Stimulated activated CD8-positive, alpha-beta memory T cell treated with anti-CD3 and anti-CD28 coated beads, Interleukin-7, amount 100 ng/mL, for 1 hour (primary cell): Measurements from ENCODE around the gene ERI3.

ENCODE experiments used
- DNase-seq, 2 donors: peaks; one replicate each; pipeline ENCODE4 v3.0.0-alpha.2; 2020; ENCODE audit warnings: low read depth in 2 of 2

ERI3 gene

DNA sequence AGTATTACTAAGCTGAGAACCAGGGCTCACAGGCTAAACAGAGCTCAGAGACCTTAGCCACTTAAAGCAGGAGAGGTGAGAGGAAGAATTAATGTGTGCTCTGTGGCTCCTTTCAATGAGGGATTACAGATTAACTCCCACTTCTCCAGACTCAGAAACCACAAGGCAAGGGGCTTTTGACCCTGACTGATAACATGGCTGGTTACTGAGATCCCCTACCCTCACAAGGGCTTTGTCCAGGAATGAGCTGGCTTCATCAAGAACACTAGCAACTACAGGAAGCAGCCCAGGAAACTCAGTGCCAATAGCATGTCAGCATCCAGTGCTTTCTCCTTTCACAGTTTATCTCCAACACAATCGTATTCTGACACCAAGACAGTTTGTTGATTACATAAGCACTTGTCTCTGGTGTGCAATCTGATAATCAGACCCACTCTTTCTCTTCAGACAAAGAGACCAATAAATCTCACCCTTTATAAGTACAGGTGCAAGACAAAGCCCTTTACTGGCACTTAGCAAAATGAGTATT is 38.8 kb downstream of the ERI3 start:
- no peak for DNase-seq

DNA sequence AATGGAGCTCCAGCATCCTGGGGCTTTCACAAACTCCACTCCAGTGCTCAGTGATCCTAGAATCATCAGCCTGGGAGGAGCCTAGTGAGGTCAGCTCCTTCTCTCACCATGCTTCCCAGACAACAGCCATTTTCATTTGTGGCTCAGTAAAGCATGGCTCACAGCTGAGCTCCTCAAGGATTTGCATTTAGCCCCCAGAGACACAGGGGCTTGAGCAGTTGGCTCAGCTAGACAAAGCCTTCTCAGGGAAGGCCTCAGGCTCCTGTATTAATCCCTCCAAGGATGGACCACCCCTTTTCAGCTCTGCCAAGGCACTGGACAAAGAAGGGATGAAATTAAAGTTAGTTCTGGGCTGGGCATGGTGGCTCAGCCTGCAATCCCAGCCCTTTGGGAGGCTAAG is 39.5 kb downstream of the ERI3 start:
- no peak for DNase-seq

DNA sequence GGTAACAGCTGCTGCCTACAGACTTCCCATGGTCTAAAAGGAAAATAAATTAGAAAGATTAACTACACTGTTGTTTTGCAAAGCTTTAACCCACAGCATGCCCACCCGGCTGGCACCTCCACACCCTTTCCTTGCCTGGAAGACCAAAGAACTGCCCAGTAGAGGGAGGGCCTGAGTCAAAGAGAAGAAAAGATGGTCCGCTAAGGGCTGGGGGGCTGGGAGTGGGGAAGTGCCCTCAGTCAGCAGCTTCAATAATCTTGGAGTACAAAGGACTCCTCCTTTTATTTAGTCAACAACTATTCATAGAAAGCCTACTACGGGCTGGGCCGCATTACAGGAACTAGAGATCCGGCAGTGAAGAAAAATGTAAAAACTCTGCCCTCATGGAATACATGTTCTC is 40.6 kb downstream of the ERI3 start:
- no peak for DNase-seq

DNA sequence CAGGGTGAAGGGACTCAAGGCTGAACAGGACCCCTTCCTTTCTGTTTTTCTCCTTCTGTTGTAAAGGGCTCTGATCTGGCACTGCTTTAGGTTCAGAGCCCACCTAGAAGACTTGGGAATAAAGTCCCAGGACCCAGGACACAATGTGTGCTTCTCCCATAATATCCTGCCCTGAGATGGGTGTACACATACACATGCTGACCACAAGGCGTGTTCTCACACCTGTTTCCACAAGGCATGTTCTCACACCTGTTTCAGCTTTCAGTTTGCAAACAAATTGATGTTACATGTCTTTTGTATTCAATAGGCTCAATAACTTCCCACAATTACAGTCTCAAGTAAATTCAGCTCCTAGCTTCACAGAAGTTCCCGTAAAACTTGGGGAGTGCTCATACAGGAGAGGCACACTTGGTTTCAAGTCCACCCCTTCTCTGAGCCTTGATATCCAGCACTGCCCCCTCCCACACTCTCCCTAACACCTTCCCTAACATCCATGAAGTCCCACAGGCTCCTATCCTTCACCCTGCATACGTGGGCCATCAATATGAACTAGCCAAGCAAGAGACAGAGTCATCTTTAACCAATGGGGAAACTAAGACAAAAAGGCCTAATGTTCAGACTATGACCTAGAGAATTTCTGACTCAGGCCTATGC is 41.7 kb downstream of the ERI3 start:
- no peak for DNase-seq

DNA sequence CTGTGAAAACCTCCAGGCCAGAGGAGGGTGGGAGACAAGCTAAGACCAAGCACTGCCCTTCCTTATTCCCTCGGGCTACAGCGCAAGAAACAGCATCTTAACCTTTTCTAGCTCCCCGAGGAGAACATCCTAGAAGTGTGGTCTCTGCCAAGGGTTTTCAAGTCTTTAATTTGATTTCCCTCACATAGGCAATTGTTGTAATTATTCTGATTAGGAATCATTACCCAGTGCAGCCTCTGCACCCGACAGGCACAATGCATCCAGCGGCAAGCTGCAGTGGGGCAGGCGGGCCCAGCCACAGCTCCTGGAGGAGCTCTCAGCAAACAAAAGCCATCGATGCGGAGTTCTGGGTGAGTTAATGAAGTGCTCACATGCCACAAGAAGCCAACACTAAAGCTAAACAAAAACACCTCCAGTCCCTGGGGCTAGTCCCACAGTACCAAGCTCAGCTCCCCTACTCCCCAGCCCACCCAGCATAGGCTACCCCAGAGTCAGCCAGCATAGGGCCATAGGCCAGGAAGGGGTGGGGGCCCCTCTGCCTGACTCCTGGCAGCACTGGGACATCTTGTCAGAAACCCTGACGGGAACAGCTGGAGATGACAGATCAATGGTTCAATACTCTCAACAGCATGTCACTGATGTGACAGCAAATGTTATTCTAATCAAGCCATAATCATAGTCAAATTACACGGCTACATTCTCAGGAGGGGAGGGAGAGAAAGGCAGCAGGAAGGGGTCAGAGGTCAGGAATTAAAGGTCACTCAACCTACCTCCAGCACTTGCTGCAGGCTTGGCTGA is 42.5 kb downstream of the ERI3 start:
- no peak for DNase-seq

DNA sequence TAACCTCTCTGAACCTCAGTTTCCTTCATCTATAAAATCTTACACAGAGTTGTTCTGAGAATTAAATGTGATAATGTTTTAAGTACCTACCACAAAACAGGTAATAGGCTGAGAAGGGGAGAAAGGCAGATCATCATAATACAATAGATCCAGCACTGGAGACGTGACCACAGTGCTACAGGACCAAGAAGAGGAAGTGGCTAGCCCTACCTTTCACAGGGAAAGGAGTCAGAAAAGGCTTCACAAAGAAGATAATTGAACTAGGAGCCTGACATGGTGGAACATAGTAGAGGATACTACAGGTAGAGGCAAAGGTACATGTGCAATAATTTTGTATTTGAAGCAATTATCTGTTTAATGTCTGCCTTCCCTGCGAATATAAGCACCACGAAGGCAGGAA is 45.1 kb downstream of the ERI3 start:
- DNase-seq, result no peak

DNA sequence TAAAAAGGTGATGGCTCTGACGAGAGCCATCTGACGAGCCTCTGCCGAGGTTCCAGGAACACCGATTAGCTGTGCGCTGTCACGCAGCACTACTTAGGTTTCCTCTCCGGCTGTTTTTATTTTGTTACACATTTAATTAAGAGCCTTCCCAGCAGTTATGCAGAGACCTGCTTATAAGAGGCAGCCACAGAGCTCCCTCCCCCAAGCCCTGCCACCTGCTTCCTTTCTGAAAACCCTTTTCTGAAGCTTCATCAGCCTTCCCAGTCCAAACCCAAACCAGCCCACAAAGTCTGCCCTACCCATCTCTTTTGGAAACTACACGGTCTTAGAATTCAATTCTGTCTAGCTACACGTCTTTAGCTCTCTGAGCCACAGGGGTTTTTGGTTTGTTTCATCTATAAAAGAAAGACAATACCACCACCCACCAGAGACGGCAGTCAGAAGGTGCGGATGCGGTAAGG is 49.1 kb downstream of the ERI3 start:
- no peak for DNase-seq

DNA sequence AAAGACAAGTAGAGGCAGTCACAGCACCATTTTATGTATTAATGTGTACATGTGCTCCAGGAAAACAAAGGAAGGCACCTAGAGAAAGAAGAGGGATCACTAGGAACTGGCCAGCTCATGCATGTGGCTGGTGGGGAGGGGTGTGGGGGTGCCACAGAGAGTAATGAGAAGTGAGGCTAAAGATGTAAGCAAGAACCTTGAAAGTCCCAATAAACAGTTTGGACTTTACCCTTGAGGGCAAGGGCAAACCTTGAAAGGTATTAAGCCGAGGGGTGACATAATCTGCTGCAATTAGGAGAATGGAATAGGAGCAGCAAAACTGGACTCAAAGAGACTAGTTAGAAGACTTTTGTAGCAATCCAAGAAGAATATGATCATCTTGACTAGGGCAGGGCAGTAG is 51.5 kb downstream of the ERI3 start:
- no peak for DNase-seq

DNA sequence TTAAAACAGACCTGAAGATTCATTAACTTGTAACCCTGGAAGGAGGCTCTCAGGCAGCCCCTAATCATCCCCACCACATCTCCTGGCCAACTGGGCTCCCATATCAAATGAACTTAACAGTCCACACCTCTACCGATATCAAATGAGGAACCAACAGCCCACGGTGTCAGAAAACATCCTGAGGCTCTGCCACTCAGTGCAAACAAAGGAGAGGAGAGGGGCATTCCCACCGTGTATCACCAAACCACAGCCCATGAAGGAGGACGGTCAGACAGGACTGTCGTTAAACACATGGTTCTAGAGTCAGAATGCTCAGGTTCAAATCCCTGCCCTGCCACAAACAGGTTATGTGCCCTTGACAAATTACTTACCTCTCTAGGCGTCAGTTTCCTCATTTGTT is 52.5 kb downstream of the ERI3 start:
- DNase-seq, result no peak

DNA sequence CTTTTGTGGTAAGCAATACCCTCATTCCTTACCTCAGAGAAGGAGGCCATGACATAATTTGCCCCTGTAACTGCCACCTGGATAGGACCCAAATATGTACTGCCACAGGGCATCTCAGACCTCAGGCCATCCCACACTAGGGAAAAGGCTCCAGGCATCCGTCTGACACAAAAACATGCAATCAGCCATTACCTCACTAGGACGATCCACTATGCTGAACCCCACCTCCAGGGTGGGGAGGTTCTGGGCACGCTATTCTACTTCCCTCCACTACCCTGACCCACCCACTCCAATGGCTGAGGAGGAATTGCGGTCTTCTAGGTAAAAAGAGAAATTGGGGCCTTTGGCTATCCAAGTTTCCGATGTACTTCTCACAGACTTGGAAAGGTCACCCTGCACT is 53.6 kb downstream of the ERI3 start:
- no peak for DNase-seq

DNA sequence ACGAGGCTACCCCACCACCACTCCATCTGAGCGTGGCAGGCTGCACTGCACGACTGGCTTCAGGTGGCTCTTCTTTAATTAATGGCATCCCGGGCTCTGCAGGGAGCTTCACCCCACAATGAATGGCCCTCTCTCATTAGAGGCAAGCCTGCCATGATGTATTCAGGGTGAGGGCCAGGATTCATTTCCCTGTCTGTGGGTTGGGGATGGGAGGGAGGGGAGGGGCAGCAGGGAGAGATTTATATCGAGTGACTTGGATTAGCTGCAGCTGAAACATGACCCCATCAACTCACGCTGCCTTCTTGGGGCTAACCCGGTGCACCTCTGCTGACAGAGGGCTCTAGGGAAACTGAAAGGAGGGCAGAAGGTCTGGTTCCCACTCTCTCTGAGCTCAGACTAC is 54.2 kb downstream of the ERI3 start:
- DNase-seq, result no peak

DNA sequence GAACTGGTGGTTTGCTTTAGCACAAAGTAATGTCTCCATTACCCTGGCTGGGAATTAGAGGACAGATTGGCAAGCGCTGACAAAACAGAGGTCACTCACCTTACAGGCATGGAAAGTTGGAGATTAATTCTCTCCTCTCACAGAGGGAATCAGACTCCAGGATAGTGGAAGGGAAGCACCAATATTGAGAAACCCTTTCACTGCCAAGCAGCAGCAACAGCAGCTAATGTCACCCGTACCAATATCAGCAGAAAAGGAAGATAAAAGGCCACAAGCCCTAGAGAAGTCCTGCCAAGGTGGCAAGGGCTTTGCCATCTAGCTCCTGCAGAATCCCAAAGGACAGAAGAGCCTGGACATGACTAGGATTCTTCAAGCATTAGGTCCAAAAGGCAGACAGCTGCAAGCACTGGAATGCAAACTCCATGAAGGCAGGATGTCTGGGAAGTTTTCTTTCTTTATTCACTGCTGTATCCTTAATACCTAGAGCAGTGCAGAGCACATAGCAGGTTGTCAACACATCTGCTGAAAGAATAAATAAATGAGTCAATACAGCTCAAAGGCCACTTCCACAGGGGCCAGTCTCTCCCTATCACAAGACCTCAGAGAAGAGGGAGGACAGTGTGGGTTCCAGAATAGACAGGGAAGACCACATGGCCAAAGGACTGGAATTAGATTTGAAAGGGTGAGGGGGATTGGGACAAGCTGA is 57.2 kb downstream of the ERI3 start:
- DNase-seq, result no peak

DNA sequence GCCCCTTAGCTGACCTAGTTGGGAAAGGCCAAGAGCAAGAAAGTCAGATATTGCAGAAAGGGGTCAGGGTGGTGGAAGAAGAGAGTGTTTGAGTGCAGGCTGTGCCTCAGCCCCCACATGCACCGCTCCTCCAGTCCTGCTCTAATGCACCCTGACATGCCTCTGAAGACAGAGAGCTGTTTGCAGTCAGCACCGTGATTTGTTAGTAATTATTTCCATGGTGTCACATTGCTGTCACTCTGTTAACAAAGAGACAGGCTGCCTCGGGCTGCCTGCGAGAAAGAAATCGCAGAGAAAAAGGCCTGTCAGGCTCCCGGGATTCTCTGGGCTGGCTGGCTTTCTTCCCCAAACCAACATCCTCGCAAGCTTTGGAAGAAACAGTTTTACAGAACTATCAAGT is 58.3 kb downstream of the ERI3 start:
- DNase-seq, result no peak

DNA sequence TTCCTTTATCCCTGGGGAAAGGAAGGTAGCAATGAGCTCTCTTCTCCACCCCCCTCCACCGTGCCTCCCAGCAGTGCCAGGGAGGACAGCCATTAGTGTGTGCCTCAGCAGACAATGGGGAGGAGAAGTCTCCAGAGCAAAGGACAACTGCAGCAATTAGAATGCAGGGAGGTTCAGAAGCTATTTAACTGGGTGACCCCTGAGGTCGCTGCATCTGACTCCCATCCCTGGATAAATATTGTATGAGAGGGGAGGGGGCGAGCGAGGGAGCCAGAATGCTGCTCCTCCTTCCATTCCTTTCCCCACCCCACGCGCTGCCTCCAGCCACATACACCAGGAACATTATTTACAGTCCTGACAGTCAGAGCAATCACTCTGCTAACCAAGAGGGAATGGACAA is 59.0 kb downstream of the ERI3 start:
- no peak for DNase-seq

DNA sequence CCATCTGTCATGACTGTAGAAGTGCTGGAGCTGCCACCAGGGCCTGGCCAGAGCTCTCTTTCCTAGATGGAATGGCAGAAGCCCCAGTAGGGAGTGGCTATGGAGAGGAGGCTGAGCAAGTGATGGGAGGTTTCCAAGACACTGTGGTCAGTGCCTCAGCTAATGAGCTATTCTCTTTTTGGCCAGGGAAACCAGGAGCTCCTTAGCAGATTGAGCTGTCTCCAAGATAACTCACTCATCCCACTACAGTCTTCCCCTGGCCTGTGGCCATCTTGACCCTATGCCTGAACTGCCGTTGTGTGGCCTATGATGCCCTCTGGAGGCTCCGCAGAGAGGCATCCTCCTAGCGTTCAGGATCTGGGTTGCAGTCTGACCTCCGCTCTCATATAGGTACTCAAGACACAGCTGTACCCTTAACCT is 60.5 kb downstream of the ERI3 start:
- DNase-seq, result no peak

DNA sequence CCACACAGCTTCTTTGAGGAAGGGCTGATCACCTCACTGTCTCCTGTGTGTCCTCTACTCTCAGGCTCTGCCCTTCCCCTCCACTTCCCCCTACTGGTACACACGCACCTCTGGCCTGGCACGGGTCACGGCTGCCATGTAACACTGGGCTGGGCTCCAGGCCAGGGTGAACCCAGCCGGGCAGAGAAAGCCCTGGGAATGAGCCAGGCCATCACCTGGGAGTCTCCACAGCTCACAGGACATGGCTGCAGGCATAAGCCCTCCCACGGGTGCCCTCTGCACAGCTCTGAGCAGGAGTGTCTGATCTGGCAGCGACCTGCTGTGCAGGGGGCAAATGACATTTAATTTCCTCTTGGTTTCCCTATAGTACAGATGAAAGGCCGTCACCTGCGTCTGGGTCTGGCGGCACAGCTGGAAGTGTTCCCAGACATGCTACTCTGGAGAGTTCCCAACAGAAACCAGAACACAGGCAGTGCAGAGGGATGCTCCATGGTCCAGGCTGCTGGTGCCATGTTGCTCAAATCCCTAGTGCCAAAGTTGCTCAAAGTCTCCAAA is 61.2 kb downstream of the ERI3 start:
- DNase-seq, result no peak

DNA sequence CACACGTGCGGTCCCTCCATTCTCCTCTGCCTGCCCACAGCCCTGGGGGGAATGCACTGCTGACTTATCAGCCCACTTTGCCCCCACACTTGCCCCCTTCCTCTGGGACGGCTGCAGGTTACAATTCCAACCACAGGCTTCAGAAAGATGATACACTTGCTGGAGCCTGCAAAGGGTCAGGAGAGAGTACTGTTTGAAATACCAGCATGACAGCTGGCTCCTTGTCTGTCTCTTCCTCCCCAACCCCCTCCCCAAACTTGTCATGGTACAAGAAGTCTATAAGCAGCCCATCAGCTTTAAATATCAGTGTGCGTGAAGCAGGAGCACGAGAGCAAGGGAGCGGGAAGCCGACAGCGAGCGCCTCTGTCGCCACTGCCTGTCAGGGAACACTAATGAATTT is 62.4 kb downstream of the ERI3 start:
- DNase-seq, result no peak

DNA sequence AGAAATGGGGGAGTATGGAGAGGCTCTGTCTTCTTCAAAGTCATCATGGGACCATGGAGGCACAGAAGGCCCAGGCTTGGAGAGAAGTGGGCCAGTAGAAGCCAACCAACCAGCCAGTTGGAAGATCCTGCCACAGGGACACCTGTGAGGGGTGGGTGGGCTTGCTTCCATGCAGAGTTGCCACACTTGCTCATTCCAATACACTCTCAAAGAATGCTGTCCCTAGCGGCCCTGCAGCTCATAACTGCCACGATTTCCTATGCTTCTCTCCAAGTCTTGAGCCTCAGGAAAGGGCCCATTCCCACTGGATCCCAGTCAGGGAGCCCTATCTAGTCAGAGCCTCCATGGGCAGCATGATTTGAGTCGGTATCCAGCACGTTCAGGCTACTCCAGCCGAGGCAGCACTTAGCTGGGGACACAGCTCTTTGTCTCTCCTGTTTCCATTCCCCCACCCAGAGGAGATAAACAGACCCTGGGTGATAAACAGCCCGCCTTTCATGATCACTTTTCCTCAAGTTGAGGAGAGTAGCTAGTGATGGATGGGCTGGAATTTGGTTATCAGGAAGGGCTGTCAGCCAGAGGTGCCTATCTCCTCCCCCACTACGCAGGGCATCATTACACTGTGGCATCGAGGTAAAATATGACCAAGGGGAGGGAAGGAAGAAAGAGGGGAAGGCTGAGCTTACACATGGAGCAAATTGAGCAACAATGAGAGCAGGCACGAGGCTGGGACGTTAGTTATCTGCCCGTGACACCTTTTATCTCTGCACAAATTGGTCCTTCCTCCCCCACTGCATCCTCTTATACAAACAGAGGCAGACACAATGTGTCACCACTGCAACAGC is 64.6 kb downstream of the ERI3 start:
- DNase-seq, result no peak

DNA sequence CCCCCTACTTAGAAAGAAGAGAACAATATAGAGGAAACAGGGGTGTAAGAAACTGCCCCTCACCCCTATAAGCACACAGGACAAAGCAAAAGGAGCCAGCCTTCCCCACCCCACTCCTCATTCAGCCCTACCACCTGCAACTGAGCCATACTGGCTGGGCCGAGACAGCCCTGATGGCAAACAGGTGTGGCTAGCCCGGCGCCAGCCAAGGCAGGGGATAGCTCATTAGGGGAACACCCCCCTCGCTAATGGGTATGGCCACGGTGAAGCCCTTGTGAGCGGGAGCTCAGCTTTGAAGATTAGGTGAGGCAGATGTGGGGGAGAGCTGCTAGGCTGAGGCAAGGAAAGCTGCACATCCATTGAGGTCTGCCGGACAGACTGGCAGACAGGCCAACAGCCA is 65.5 kb downstream of the ERI3 start:
- DNase-seq, result no peak

DNA sequence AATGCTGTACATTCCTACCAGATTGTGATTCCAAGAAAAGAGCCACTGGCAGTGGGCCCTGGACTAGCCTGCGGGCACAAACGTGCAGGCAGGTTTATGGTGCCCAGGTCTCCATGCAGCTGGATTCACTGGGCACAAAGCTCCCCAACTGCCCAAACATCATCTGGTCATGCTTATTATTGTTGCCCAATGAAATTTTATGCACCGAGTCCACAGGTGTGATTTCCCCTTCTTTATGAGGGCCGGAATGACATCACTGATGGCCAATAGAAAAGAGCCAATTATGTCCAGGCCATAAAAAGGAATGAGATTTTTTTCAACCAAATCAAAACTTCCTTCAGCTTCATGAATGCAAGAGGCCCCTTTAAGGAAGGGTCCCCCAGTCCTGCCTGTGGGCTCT is 66.2 kb downstream of the ERI3 start:
- DNase-seq, result no peak

DNA sequence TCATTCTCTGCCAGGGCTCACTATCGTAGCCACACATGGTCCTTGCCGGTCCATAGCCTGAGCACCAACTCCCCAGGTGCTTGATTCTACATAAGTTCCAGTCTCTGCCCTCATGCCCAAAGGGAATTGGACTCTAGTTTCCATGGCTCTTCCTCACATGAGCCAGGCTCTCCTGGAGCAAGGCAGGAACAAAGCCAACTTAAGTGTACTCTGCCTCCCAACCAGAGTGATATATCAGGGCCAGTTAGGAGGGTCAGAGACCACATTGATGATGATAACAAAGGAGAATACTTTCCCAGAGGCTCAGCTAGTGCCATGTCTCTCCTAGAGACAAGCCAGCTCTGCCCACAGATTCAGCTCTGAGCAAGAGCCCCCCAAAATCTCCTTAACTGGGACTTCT is 70.9 kb downstream of the ERI3 start:
- no peak for DNase-seq
